GM23338 (cell line): ENCODE data around the gene AOAH. TPM values are rescaled to one million over a fixed set of nuclear protein-coding genes. Genes with fewer than 3 reads are reported as not detected.

Source experiments
- ATAC-seq: fragments of 200-7000 bp; cut with Tn5 transposase; 3 replicates; pipeline ENCODE4 v1.9.1; 2020
- DNase-seq: peaks from one replicate; pipeline ENCODE4 v3.0.0-alpha.2; 2015; ENCODE audit warnings: low spot score
- H2AFZ ChIP-seq: fragments of 200-600 bp; sonication (generic); 2 replicates; pipeline ENCODE4 v1.8.0; 2016; ENCODE audit warnings: antibody characterized with exemption, mild to moderate bottlenecking, moderate library complexity
- H3F3A ChIP-seq: fragments of 200-600 bp; sonication (generic); replicated peaks from 2 replicates; pipeline ENCODE4 v1.8.0; 2017; ENCODE audit warnings: antibody characterized with exemption, mixed run types, low read depth
- H3K27ac ChIP-seq: fragments of 200-600 bp; sonication (generic); 2 replicates; pipeline ENCODE4 v1.6.1; 2016; ENCODE audit warnings: low read depth
- H3K27me3 ChIP-seq: fragments of 200-600 bp; sonication (generic); 2 replicates; pipeline ENCODE4 v1.8.0; 2016; ENCODE audit warnings: mild to moderate bottlenecking, mixed run types, moderate library complexity; ENCODE audit not compliant: insufficient read depth
- H3K36me3 ChIP-seq: fragments of 200-600 bp; sonication (generic); 2 replicates; pipeline ENCODE4 v1.8.0; 2016; ENCODE audit warnings: mild to moderate bottlenecking; ENCODE audit not compliant: insufficient read depth
- H3K4me1 ChIP-seq: fragments of 200-600 bp; sonication (generic); 2 replicates; pipeline ENCODE4 v1.8.0; 2016; ENCODE audit warnings: mild to moderate bottlenecking, moderate library complexity; ENCODE audit not compliant: insufficient read depth
- H3K4me2 ChIP-seq: fragments of 200-600 bp; sonication (generic); 2 replicates; pipeline ENCODE4 v1.7.1; 2017; ENCODE audit warnings: mixed run types
- H3K4me3 ChIP-seq: fragments of 200-600 bp; sonication (generic); 2 replicates; pipeline ENCODE4 v1.6.1; 2016; ENCODE audit warnings: mixed run types
- H3K79me2 ChIP-seq: fragments of 200-600 bp; sonication (generic); replicated peaks from 2 replicates; pipeline ENCODE4 v1.8.0; 2017; ENCODE audit warnings: mild to moderate bottlenecking; ENCODE audit not compliant: insufficient read depth
- H3K9me2 ChIP-seq: fragments of 200-600 bp; sonication (generic); 2 replicates; pipeline ENCODE4 v1.8.0; 2017; ENCODE audit not compliant: insufficient read depth
- H4K20me1 ChIP-seq: fragments of 200-600 bp; sonication (generic); replicated peaks from 2 replicates; pipeline ENCODE4 v1.8.0; 2017; ENCODE audit warnings: mild to moderate bottlenecking; ENCODE audit not compliant: insufficient read depth
- H3K27ac Mint-ChIP-seq: 2 replicates; pipeline ENCODE4 v1.8.0; 2020; ENCODE audit warnings: inconsistent platforms, mild to moderate bottlenecking, moderate library complexity, mixed read lengths
- H3K27me3 Mint-ChIP-seq: 3 replicates; pipeline ENCODE4 v1.8.0; 2022; ENCODE audit warnings: low read depth, mild to moderate bottlenecking, moderate library complexity, mixed read lengths, inconsistent platforms; ENCODE audit not compliant: insufficient read depth, poor library complexity
- H3K36me3 Mint-ChIP-seq: 3 replicates; pipeline ENCODE4 v1.8.0; 2021; ENCODE audit warnings: low read depth, mild to moderate bottlenecking, inconsistent platforms, moderate library complexity, mixed read lengths
- H3K4me1 Mint-ChIP-seq: 3 replicates; pipeline ENCODE4 v1.8.0; 2020; ENCODE audit warnings: mild to moderate bottlenecking, inconsistent platforms, mixed read lengths
- H3K4me3 Mint-ChIP-seq: 3 replicates; pipeline ENCODE4 v1.8.0; 2021; ENCODE audit warnings: moderate library complexity, mild to moderate bottlenecking, inconsistent platforms, mixed read lengths
- H3K9me3 Mint-ChIP-seq: 3 replicates; pipeline ENCODE4 v1.8.0; 2020; ENCODE audit warnings: moderate library complexity, mild to moderate bottlenecking, inconsistent platforms, mixed read lengths
- CREB1 ChIP-seq: fragments of 250-450 bp; sonication (Bioruptor Pico); IDR thresholded peaks from 2 replicates; pipeline ENCODE4 v1.5.0; 2020; ENCODE audit warnings: low read depth, mild to moderate bottlenecking, moderate library complexity
- CTCF ChIP-seq, 2 experiments: fragments of 200-600 bp in 1 of 2; sonication (generic) in 1 of 2; conservative IDR thresholded peaks; 2 replicates each; pipeline versions ENCODE4 v1.5.1 to v1.6.1; 2016 to 2017; ENCODE audit warnings: antibody characterized with exemption in 2 of 2, low read depth in 2 of 2, mild to moderate bottlenecking in 2 of 2, moderate library complexity in 1 of 2
- ETS1 ChIP-seq: IDR thresholded peaks from 2 replicates; pipeline ENCODE4 v1.6.1; 2016; ENCODE audit warnings: antibody characterized with exemption
- EZH2 ChIP-seq: fragments of 200-600 bp; sonication (generic); IDR thresholded peaks from one replicate; pipeline ENCODE4 v1.8.0; 2017; ENCODE audit warnings: antibody characterized with exemption, mild to moderate bottlenecking, low read depth; ENCODE audit not compliant: unreplicated experiment
- EZH2phosphoT487 ChIP-seq: fragments of 200-600 bp; sonication (generic); IDR thresholded peaks from one replicate; pipeline ENCODE4 v1.8.1; 2018; ENCODE audit warnings: antibody characterized with exemption; ENCODE audit not compliant: unreplicated experiment
- JUNB ChIP-seq: IDR thresholded peaks from one replicate; pipeline ENCODE4 v1.6.1; 2016; ENCODE audit warnings: antibody characterized with exemption; ENCODE audit not compliant: unreplicated experiment
- NANOG ChIP-seq: IDR thresholded peaks from 2 replicates; pipeline ENCODE4 v1.6.1; 2016; ENCODE audit warnings: antibody characterized with exemption, borderline replicate concordance
- POLR2AphosphoS5 ChIP-seq: IDR thresholded peaks from 2 replicates; pipeline ENCODE4 v1.6.1; 2016; ENCODE audit warnings: antibody characterized with exemption, low read depth
- REST ChIP-seq: IDR thresholded peaks from one replicate; pipeline ENCODE4 v1.6.1; 2018; ENCODE audit warnings: antibody characterized with exemption; ENCODE audit not compliant: unreplicated experiment
- STAT1 ChIP-seq: IDR thresholded peaks from one replicate; pipeline ENCODE4 v1.6.1; 2016; ENCODE audit warnings: antibody characterized with exemption; ENCODE audit not compliant: unreplicated experiment
- ZNF114 ChIP-seq: fragments of 250-450 bp; sonication (Bioruptor Pico); IDR thresholded peaks from 2 replicates; pipeline ENCODE4 v1.5.0; 2020; ENCODE audit warnings: mild to moderate bottlenecking, moderate library complexity
- ZNF331 ChIP-seq: fragments of 250-450 bp; sonication (Bioruptor Pico); IDR thresholded peaks from 2 replicates; pipeline ENCODE4 v1.5.0; 2020; ENCODE audit warnings: low read depth, mild to moderate bottlenecking, moderate library complexity
- ZNF462 ChIP-seq: fragments of 250-450 bp; sonication (Bioruptor Pico); IDR thresholded peaks from 2 replicates; pipeline ENCODE4 v1.5.0; 2020; ENCODE audit warnings: mild to moderate bottlenecking, moderate library complexity
- polyA plus RNA-seq: library from polyadenylated mRNA; unstranded; fragments of >200 nt; fragmentation: Nextera tagmentation; extraction: Ambion mirVana; gene quantifications from 2 replicates; pipeline ENCODE4 v1.2.1, GENCODE V29; 2016
- total RNA-seq: library from RNA; depleted of rRNA; stranded (reverse); fragments of >200 nt; shearing (Covaris generic); gene quantifications from 2 replicates; pipeline ENCODE4 v1.2.3, GENCODE V29; 2014

The AOAH gene
- total and polyA plus RNA-seq, 2 experiments from 2014 or later, result not detected

- Histone ChIP-seq H3K27ac (no peak overlapping the region), H3K36me3 (no peaks in the 10 kb centered on the region), H3K9me2 (peaks cover 6% of the 10 kb centered on the region; the same call in 1 of the 2 replicates), H4K20me1 (no peaks in the 10 kb centered on the region), H3K4me1 (peaks cover 12% of the 10 kb centered on the region), H3K4me3 (no peak overlapping the region), H3K79me2 (no peaks in the 10 kb centered on the region), H2AFZ (no peak overlapping the region), H3K27me3 (no peaks in the 10 kb centered on the region), H3K4me2 (no peak overlapping the region), H3F3A (no peaks in the 10 kb centered on the region)
- TF ChIP-seq STAT1, result no peak
- TF ChIP-seq POLR2AphosphoS5, result no peak
- no peak for TF ChIP-seq CTCF (conservative IDR thresholded peaks at IDR 0.05; ENCODE audit: low read depth in 2 of 2)
- TF ChIP-seq NANOG, result no peak
- TF ChIP-seq EZH2, result no peak
- TF ChIP-seq ETS1, result no peak
- no peak for TF ChIP-seq EZH2phosphoT487
- TF ChIP-seq ZNF331 (CRISPR knock-in tag), result no peak
- TF ChIP-seq REST, result no peak
- no peak for TF ChIP-seq ZNF114 (CRISPR knock-in tag)
- TF ChIP-seq ZNF462 (CRISPR knock-in tag), result no peak
- no peak for TF ChIP-seq CREB1
- TF ChIP-seq JUNB, result no peak
- ATAC-seq (no peak), DNase-seq (no peak)
- H3K4me3 Mint-ChIP-seq, result no peak overlapping the region
- peaks cover 17% of the 10 kb centered on the region for H3K9me3 Mint-ChIP-seq
- H3K36me3 Mint-ChIP-seq, result peaks cover 5% of the 10 kb centered on the region; the same call in 2 of the 3 replicates
- peaks cover 2% of the 10 kb centered on the region for H3K27me3 Mint-ChIP-seq
- peaks cover 29% of the 10 kb centered on the region for H3K4me1 Mint-ChIP-seq
- H3K27ac Mint-ChIP-seq, result no peak overlapping the region
Measured at GRCh38 chr7:36571190-36571560, 153.1 kb downstream of the AOAH start.
